ENCODE results near the gene RAD18.
A peak's percentile ranks its signal among the peaks of the same experiment; 100 is the strongest.

The RAD18 gene

DNA sequence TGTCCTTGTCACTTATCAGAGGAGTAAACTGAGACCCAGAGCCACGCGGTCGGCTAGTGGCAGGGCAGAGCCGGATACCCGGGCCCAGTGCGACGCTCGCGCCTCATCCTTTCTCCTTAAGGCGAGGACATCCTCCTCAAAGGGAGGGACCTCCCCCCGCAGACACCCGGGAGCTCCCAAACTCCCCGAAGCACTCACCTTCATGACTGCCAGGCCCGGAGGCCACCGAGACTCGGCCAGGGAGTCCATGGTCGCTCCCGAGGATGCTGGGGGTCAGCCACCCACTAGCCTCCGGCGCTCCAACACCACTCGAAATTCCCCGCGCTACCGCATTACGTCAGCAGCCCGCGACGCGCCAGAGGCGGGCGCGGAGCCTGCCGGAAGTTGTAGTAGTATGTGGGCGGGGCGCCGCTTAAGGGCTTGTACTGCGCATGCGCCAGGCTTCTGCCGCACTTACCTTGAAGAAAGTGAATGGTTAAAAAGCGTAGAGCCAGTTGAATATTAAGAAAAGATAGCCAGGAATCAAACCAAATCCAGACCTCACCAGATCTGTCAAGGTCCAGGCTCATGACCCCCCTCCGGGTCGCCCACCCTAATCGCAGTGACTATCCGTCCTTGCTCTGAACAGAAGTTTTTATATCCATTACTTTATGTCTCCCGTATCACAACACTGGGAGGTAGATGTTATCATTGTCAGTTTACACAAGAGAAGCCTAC lies at the start of gene RAD18 (continued):
- TF ChIP-seq ZNF654 (tag by site-specific recombination; IDR thresholded peaks at IDR 0.05; ENCODE audit: low read depth) (no peak), SP2 (tag by site-specific recombination; IDR thresholded peaks at IDR 0.05) (peak; percentile 91), ZNF157 (tag by site-specific recombination; IDR thresholded peaks at IDR 0.05) (no peak), ZNF707 (tag by site-specific recombination; IDR thresholded peaks at IDR 0.05) (no peak), FEZF1 (tag by site-specific recombination; IDR thresholded peaks at IDR 0.05) (no peak), GLI2 (tag by site-specific recombination; IDR thresholded peaks at IDR 0.05; ENCODE audit: borderline replicate concordance, low read depth) (no peak), ZNF16 (tag by site-specific recombination; IDR thresholded peaks at IDR 0.05; ENCODE audit: low read depth) (no peak), ZNF433 (tag by site-specific recombination; IDR thresholded peaks at IDR 0.05; ENCODE audit: low read depth) (no peak), ZNF362 (tag by site-specific recombination; IDR thresholded peaks at IDR 0.05) (no peak), ZNF292 (tag by site-specific recombination; IDR thresholded peaks at IDR 0.05; ENCODE audit: borderline replicate concordance, low read depth) (no peak), ZNF664 (tag by site-specific recombination; IDR thresholded peaks at IDR 0.05) (no peak), ZNF600 (tag by site-specific recombination; IDR thresholded peaks at IDR 0.05) (peak; percentile 59; the same call in 1 of the 2 replicates), GFI1B (tag by site-specific recombination; IDR thresholded peaks at IDR 0.05) (0 out of 2 replicates have a peak, but pooled peaks have one; percentile 15), ZNF202 (tag by site-specific recombination; IDR thresholded peaks at IDR 0.05; ENCODE audit: borderline replicate concordance) (no peak), ZNF449 (tag by site-specific recombination; IDR thresholded peaks at IDR 0.05) (no peak), KLF9 (tag by site-specific recombination; IDR thresholded peaks at IDR 0.05; ENCODE audit: low read depth) (peak; percentile 76; the same call in 1 of the 2 replicates), ZNF510 (tag by site-specific recombination; IDR thresholded peaks at IDR 0.05; ENCODE audit: insufficient replicate concordance) (no peak), ZNF645 (tag by site-specific recombination; IDR thresholded peaks at IDR 0.05) (no peak), ZFHX2 (tag by site-specific recombination; conservative IDR thresholded peaks at IDR 0.05) (peak; percentile 86), SCRT2 (tag by site-specific recombination; IDR thresholded peaks at IDR 0.05) (no peak), ZNF596 (tag by site-specific recombination; IDR thresholded peaks at IDR 0.05) (no peak), SCRT1 (tag by site-specific recombination; IDR thresholded peaks at IDR 0.05; ENCODE audit: borderline replicate concordance) (no peak)
- TF ChIP-seq, protein P1, sequence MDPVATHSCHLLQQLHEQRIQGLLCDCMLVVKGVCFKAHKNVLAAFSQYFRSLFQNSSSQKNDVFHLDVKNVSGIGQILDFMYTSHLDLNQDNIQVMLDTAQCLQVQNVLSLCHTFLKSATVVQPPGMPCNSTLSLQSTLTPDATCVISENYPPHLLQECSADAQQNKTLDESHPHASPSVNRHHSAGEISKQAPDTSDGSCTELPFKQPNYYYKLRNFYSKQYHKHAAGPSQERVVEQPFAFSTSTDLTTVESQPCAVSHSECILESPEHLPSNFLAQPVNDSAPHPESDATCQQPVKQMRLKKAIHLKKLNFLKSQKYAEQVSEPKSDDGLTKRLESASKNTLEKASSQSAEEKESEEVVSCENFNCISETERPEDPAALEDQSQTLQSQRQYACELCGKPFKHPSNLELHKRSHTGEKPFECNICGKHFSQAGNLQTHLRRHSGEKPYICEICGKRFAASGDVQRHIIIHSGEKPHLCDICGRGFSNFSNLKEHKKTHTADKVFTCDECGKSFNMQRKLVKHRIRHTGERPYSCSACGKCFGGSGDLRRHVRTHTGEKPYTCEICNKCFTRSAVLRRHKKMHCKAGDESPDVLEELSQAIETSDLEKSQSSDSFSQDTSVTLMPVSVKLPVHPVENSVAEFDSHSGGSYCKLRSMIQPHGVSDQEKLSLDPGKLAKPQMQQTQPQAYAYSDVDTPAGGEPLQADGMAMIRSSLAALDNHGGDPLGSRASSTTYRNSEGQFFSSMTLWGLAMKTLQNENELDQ (tag by site-specific recombination; IDR thresholded peaks at IDR 0.05; ENCODE audit: low read depth): no peak
- TF ChIP-seq, protein P2, sequence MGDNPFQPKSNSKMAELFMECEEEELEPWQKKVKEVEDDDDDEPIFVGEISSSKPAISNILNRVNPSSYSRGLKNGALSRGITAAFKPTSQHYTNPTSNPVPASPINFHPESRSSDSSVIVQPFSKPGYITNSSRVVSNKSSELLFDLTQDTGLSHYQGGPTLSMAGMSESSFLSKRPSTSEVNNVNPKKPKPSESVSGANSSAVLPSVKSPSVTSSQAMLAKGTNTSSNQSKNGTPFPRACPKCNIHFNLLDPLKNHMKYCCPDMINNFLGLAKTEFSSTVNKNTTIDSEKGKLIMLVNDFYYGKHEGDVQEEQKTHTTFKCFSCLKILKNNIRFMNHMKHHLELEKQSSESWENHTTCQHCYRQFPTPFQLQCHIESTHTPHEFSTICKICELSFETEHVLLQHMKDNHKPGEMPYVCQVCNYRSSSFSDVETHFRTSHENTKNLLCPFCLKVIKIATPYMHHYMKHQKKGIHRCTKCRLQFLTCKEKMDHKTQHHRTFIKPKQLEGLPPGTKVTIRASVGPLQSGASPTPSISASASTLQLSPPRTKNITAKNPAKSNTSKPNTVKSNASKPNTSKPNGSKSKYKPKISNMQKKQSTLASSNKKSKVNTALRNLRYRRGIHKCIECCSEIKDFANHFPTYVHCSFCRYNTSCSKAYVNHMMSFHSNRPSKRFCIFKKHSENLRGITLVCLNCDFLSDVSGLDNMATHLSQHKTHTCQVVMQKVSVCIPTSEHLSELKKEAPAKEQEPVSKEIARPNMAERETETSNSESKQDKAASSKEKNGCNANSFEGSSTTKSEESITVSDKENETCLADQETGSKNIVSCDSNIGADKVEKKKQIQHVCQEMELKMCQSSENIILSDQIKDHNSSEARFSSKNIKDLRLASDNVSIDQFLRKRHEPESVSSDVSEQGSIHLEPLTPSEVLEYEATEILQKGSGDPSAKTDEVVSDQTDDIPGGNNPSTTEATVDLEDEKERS (tag by site-specific recombination; IDR thresholded peaks at IDR 0.05): no peak
- TF ChIP-seq, protein P3, sequence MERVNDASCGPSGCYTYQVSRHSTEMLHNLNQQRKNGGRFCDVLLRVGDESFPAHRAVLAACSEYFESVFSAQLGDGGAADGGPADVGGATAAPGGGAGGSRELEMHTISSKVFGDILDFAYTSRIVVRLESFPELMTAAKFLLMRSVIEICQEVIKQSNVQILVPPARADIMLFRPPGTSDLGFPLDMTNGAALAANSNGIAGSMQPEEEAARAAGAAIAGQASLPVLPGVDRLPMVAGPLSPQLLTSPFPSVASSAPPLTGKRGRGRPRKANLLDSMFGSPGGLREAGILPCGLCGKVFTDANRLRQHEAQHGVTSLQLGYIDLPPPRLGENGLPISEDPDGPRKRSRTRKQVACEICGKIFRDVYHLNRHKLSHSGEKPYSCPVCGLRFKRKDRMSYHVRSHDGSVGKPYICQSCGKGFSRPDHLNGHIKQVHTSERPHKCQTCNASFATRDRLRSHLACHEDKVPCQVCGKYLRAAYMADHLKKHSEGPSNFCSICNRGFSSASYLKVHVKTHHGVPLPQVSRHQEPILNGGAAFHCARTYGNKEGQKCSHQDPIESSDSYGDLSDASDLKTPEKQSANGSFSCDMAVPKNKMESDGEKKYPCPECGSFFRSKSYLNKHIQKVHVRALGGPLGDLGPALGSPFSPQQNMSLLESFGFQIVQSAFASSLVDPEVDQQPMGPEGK (tag by site-specific recombination; IDR thresholded peaks at IDR 0.05): peak; percentile 84
- TF ChIP-seq, protein P4, sequence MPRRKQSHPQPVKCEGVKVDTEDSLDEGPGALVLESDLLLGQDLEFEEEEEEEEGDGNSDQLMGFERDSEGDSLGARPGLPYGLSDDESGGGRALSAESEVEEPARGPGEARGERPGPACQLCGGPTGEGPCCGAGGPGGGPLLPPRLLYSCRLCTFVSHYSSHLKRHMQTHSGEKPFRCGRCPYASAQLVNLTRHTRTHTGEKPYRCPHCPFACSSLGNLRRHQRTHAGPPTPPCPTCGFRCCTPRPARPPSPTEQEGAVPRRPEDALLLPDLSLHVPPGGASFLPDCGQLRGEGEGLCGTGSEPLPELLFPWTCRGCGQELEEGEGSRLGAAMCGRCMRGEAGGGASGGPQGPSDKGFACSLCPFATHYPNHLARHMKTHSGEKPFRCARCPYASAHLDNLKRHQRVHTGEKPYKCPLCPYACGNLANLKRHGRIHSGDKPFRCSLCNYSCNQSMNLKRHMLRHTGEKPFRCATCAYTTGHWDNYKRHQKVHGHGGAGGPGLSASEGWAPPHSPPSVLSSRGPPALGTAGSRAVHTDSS (tag by site-specific recombination; IDR thresholded peaks at IDR 0.05): no peak
